LNCaP clone FGC (cell line): ENCODE results near the gene RFX1.
"Not testable (repeated sequence)": the region's sequence is repeated elsewhere in the genome, so short reads cannot be mapped to it uniquely, and the experiment has no call there.

Source experiments
- DNase-seq: peaks from one replicate; pipeline ENCODE4 v3.0.0-alpha.2; 2011; ENCODE audit warnings: low read depth
- H3K4me3 ChIP-seq: 2 replicates; pipeline ENCODE4 v1.5.1; 2011; ENCODE audit warnings: mild to moderate bottlenecking, low read depth, low read length, control low read depth
- CTCF ChIP-seq: IDR thresholded peaks from 2 replicates; pipeline ENCODE4 v1.5.1; 2012; ENCODE audit warnings: mild to moderate bottlenecking; ENCODE audit not compliant: control insufficient read depth, insufficient read depth; ENCODE audit errors: extremely low read depth

Gene RFX1

GRCh38 chr19:14035706-14036105, 29.6 kb upstream of the RFX1 start:
- DNase-seq: no peak
- TF ChIP-seq CTCF: no peak

DNA sequence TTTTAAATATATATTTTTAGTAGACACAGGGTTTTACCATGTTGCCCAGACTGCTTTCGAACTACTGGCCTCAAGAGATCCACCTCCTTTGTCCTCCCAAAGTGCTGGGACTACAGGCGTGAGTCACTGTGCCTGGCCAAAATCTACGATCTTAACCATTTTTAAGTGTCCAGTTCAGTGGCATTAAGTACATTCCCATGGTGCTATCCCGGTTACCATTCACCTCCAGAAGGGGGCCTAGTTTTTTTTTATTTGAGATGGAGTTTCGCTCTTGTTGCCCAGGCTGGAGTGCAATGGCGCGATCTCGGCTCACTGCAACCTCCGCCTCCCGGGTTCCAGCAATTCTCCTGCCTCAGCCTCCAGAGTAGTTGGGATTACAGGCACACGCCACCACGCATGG, 29.0 kb upstream of the RFX1 start:
- not testable (repeated sequence) for H3K4me3 ChIP-seq, DNase-seq

More at GRCh38 chr19:14035706-14036105, 29.6 kb upstream of the RFX1 start:
- no peak overlapping the region for H3K4me3 ChIP-seq

- TF ChIP-seq CTCF: no peak
- no peak overlapping the region for H3K4me3 ChIP-seq
- DNase-seq: no peak
Measured at GRCh38 chr19:14033946-14034345, 27.8 kb upstream of the RFX1 start.

DNA sequence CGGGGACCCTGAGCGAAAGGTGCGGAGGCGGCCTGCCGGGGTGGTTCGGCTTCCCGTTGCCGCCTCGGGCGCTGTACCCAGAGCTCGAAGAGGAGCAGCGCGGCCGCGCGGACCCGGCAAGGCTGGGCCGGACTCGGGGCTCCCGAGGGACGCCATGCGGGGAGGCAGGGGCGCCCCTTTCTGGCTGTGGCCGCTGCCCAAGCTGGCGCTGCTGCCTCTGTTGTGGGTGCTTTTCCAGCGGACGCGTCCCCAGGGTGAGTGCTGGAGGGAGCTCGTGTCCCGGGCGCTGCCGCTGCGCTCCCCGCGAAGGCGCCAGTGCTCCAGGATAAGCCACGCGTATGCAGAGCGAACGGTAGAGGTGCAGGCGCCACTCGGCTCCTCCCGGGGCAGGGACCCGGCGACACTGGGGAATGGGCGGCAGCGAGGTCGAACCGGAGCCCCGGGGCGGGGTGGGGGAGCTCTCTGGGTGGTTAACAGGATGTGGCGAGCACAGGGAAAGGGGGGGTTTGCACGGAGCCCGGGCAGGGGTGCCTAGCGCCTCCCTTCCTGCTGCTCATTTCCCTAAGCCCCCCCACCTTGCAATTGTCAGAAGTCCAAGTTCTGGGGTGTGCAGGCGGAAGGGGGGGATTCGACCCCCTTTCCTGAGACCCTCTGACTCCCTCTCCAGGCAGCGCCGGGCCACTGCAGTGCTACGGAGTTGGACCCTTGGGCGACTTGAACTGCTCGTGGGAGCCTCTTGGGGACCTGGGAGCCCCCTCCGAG, 25.8 kb upstream of the RFX1 start, which contains the start of gene IL27RA:
IL27RA (plus strand) TSS at position 44 of the 762 bp plus-strand sequence; CDS start at position 155, 111 bp downstream.
- TF ChIP-seq CTCF: peak; percentile 26; the same call in 1 of the 2 replicates
- peak within 1 kb of the TSS; percentile 51 for H3K4me3 ChIP-seq
- DNase-seq: no peak

GRCh38 chr19:14030997-14031718, 25.0 kb upstream of the RFX1 start:
- DNase-seq: no peak
- no peak for TF ChIP-seq CTCF
- peak overlapping the region; percentile 51 for H3K4me3 ChIP-seq

DNA sequence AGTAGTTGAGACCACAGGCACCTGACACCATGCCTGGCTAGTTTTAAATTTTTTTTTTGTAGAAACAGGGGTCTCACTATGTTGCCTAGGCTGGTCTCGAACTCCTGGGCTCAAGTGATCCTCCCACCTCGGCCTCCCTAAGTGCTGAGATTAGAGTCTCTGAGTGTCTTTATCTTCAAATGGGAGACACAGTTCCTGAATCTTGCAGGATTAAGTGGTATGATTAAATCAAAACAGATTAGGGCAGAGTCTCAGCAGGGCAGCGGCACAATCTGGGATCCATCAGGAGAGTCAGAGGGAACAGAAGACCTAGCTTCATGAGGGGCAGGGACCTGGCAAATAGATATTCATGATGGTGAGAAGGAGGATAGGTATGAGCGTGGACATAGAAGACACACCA, 22.8 kb upstream of the RFX1 start:
- H3K4me3 ChIP-seq: no peak overlapping the region
- TF ChIP-seq CTCF: no peak
- no peak for DNase-seq

GRCh38 chr19:14027856-14028450, 21.8 kb upstream of the RFX1 start, which contains the start of gene RLN3:
Gene RLN3, plus strand, starts transcription at chr19:14028148. Its CDS starts 57 bp downstream, at chr19:14028205.
- no peak for DNase-seq
- H3K4me3 ChIP-seq: no peak within 1 kb of the TSS
- TF ChIP-seq CTCF: no peak

GRCh38 chr19:14026652-14027192, 20.6 kb upstream of the RFX1 start:
- not testable (repeated sequence) for H3K4me3 ChIP-seq, DNase-seq
